Type B pancreatic cell (in vitro differentiated cells): ENCODE data around the gene NTRK3. TPM values are rescaled to one million over a fixed set of nuclear protein-coding genes. Genes with fewer than 3 reads are reported as not detected.

Source experiments
- DNase-seq: peaks from one replicate; pipeline ENCODE4 v3.0.0; 2021; ENCODE audit warnings: mixed read lengths; ENCODE audit not compliant: unreplicated experiment; ENCODE audit errors: extremely low spot score
- H3K27ac Mint-ChIP-seq: 2 replicates; pipeline ENCODE4 v1.8.0; 2021; ENCODE audit warnings: mild to moderate bottlenecking, mixed read lengths
- H3K27me3 Mint-ChIP-seq: 2 replicates; pipeline ENCODE4 v1.8.0; 2021; ENCODE audit warnings: mixed read lengths
- H3K36me3 Mint-ChIP-seq: 2 replicates; pipeline ENCODE4 v1.8.0; 2021; ENCODE audit warnings: mixed read lengths
- H3K4me1 Mint-ChIP-seq: one replicate; pipeline ENCODE4 v1.8.0; 2021; ENCODE audit warnings: mixed read lengths; ENCODE audit not compliant: unreplicated experiment
- H3K4me3 Mint-ChIP-seq: 2 replicates; pipeline ENCODE4 v1.8.0; 2021; ENCODE audit warnings: mild to moderate bottlenecking, mixed read lengths
- H3K9me3 Mint-ChIP-seq: 2 replicates; pipeline ENCODE4 v1.8.0; 2021; ENCODE audit warnings: mixed read lengths
- CTCF ChIP-seq: fragments of 200-600 bp; sonication (generic); conservative IDR thresholded peaks from 2 replicates; pipeline ENCODE4 v1.5.0; 2021; ENCODE audit warnings: antibody characterized with exemption, mild to moderate bottlenecking
- total RNA-seq: library from RNA; stranded (reverse); gene quantifications from 2 replicates; pipeline ENCODE4 v1.2.1, GENCODE V29; 2021; ENCODE audit warnings: low replicate concordance

Gene NTRK3
- total RNA-seq, 1 donor from 2014 or later: 16.9 TPM

- Mint-ChIP-seq H3K4me3 (no peak overlapping the region), H3K36me3 (peaks cover 3% of the 10 kb centered on the region), H3K4me1 (no peaks in the 10 kb centered on the region), H3K27ac (no peak overlapping the region), H3K27me3 (peaks cover 37% of the 10 kb centered on the region), H3K9me3 (no peaks in the 10 kb centered on the region)
- no peak for TF ChIP-seq CTCF
- no peak for DNase-seq
These were observed 124.6 kb downstream of the NTRK3 start for GRCh38 chr15:88131937-88132336.

- peaks cover 33% of the 10 kb centered on the region for H3K27me3 Mint-ChIP-seq
- H3K36me3 Mint-ChIP-seq: peaks cover 3% of the 10 kb centered on the region
- H3K9me3 Mint-ChIP-seq: no peaks in the 10 kb centered on the region
- no peak overlapping the region for H3K4me3 Mint-ChIP-seq
- TF ChIP-seq CTCF: no peak
- no peaks in the 10 kb centered on the region for H3K4me1 Mint-ChIP-seq
- no peak for DNase-seq
- no peak overlapping the region for H3K27ac Mint-ChIP-seq
These were observed 129.1 kb downstream of the NTRK3 start for GRCh38 chr15:88127432-88127790.

GRCh38 chr15:88126695-88127431 lies 129.7 kb downstream of the NTRK3 start:
- Mint-ChIP-seq H3K9me3 (no peaks in the 10 kb centered on the region), H3K4me1 (no peaks in the 10 kb centered on the region), H3K27ac (no peak overlapping the region), H3K27me3 (peaks cover 31% of the 10 kb centered on the region), H3K4me3 (no peak overlapping the region), H3K36me3 (peaks cover 3% of the 10 kb centered on the region)
- DNase-seq: no peak
- TF ChIP-seq CTCF: no peak

- no peak for DNase-seq
- Mint-ChIP-seq H3K27me3 (peaks cover 24% of the 10 kb centered on the region), H3K4me1 (no peaks in the 10 kb centered on the region), H3K4me3 (no peak overlapping the region), H3K27ac (no peak overlapping the region), H3K36me3 (peaks cover 3% of the 10 kb centered on the region), H3K9me3 (no peaks in the 10 kb centered on the region)
- TF ChIP-seq CTCF: no peak
These were observed 131.0 kb downstream of the NTRK3 start for GRCh38 chr15:88125576-88125975.

GRCh38 chr15:88124199-88124598 lies 132.3 kb downstream of the NTRK3 start:
- Mint-ChIP-seq H3K4me1 (no peaks in the 10 kb centered on the region), H3K27me3 (peaks cover 29% of the 10 kb centered on the region), H3K27ac (no peak overlapping the region), H3K4me3 (no peak overlapping the region), H3K36me3 (peaks cover 3% of the 10 kb centered on the region), H3K9me3 (no peaks in the 10 kb centered on the region)
- TF ChIP-seq CTCF: no peak
- DNase-seq: no peak
